ENCODE data around the gene NT5DC2. TPM values are rescaled to one million over a fixed set of nuclear protein-coding genes. Genes with fewer than 3 reads are reported as not detected.

Gene NT5DC2
- total RNA-seq, 1 experiment from 2014 or later = 212 TPM

GRCh38 chr3:52536112-52536368 is 2.4 kb upstream of the NT5DC2 start:
- peaks cover 32% of the 10 kb centered on the region for H3K4me1 Mint-ChIP-seq (ENCODE audit: low read depth, unreplicated experiment)
- peak overlapping the region; percentile 97 for H3K27ac Mint-ChIP-seq (ENCODE audit: unreplicated experiment)
- peak overlapping the region; percentile 98 for H3K4me3 Mint-ChIP-seq (ENCODE audit: unreplicated experiment)
- H3K4me1 ChIP-seq = peaks cover 28% of the 10 kb centered on the region; the same call in 1 of the 2 replicates
- no peaks in the 10 kb centered on the region for H3K27me3 Mint-ChIP-seq (ENCODE audit: insufficient read depth, unreplicated experiment)
- H3K27me3 ChIP-seq (replicated peaks; ENCODE audit: control insufficient read depth, insufficient read depth, low read length) = no peaks in the 10 kb centered on the region
- peaks cover 59% of the 10 kb centered on the region for H3K36me3 Mint-ChIP-seq (ENCODE audit: insufficient read depth, unreplicated experiment)
- intact Hi-C loops (cut with micrococcal nuclease; ENCODE audit: unreplicated experiment) = loop anchor here (1.0 to 10.0 kb wide), 4 partner anchors 17 to 509 kb away; partner anchors contain the start of genes GNL3, NISCH, PBRM1 and SFMBT1
- no peak overlapping the region for H3K4me3 ChIP-seq (ENCODE audit: low read depth, low read length)
- H3K36me3 ChIP-seq (ENCODE audit: control insufficient read depth, insufficient read depth, low read length) = no peaks in the 10 kb centered on the region
- no peak for DNase-seq
- CTCF ChIA-PET = interaction anchor here (0.6 to 0.9 kb wide), 3 partner anchors 18 to 146 kb away, joined by 3 to 4 read pairs (median 3); no protein-coding TSS in a partner anchor
- no peak for TF ChIP-seq CTCF (IDR thresholded peaks at IDR 0.05; ENCODE audit: insufficient read depth in 1 of 2, low read depth in 1 of 2, low read length in 1 of 2, severe bottlenecking in 1 of 2, unreplicated experiment in 1 of 2)
- H3K9me3 Mint-ChIP-seq (ENCODE audit: unreplicated experiment) = no peaks in the 10 kb centered on the region
- no TSS peak for BruUV-seq (replicated peaks)
- POLR2A ChIA-PET = interaction anchor here (0.5 to 1.3 kb wide), 11 partner anchors 9 to 951 kb away, joined by 3 to 12 read pairs (median 4); partner anchors contain the start of gene SFMBT1
- H3K9me3 ChIP-seq = no peaks in the 10 kb centered on the region

- Mint-ChIP-seq H3K4me3 (ENCODE audit: unreplicated experiment) (peak overlapping the region; percentile 98), H3K36me3 (ENCODE audit: insufficient read depth, unreplicated experiment) (peaks cover 54% of the 10 kb centered on the region), H3K9me3 (ENCODE audit: unreplicated experiment) (no peaks in the 10 kb centered on the region), H3K4me1 (ENCODE audit: low read depth, unreplicated experiment) (peaks cover 32% of the 10 kb centered on the region), H3K27me3 (ENCODE audit: insufficient read depth, unreplicated experiment) (no peaks in the 10 kb centered on the region), H3K27ac (ENCODE audit: unreplicated experiment) (peak overlapping the region; percentile 97)
- ChIA-PET CTCF (interaction anchor here (0.6 to 0.9 kb wide), 3 partner anchors 17 to 147 kb away, joined by 3 to 4 read pairs (median 3); no protein-coding TSS in a partner anchor), POLR2A (interaction anchor here (0.6 to 1.3 kb wide), 11 partner anchors 8 to 510 kb away, joined by 3 to 12 read pairs (median 4); partner anchors contain the start of genes SFMBT1 and TNNC1)
- no TSS peak for BruUV-seq (replicated peaks)
- Histone ChIP-seq H3K27me3 (replicated peaks; ENCODE audit: control insufficient read depth, insufficient read depth, low read length) (no peaks in the 10 kb centered on the region), H3K4me3 (ENCODE audit: low read depth, low read length) (peak overlapping the region; percentile 71; the same call in 1 of the 2 replicates), H3K36me3 (ENCODE audit: control insufficient read depth, insufficient read depth, low read length) (no peaks in the 10 kb centered on the region), H3K4me1 (peaks cover 28% of the 10 kb centered on the region; the same call in 1 of the 2 replicates), H3K9me3 (no peaks in the 10 kb centered on the region)
- intact Hi-C loops (cut with micrococcal nuclease; ENCODE audit: unreplicated experiment) = loop anchor here (1.0 to 10.0 kb wide), 4 partner anchors 16 to 509 kb away; partner anchors contain the start of genes GNL3, NISCH, PBRM1 and SFMBT1
- no peak for TF ChIP-seq CTCF (IDR thresholded peaks at IDR 0.05; ENCODE audit: insufficient read depth in 1 of 2, low read depth in 1 of 2, low read length in 1 of 2, severe bottlenecking in 1 of 2, unreplicated experiment in 1 of 2)
- DNase-seq = no peak
Measured at GRCh38 chr3:52535411-52536111, 1.9 kb upstream of the NT5DC2 start.

- peak; percentile 58 to 70 for DNase-seq
- H3K9me3 ChIP-seq = no peaks in the 10 kb centered on the region
- H3K27me3 Mint-ChIP-seq (ENCODE audit: insufficient read depth, unreplicated experiment) = no peaks in the 10 kb centered on the region
- POLR2A ChIA-PET = interaction anchor here (0.6 kb wide), 1 partner anchor 81 kb away, joined by 11 read pairs; the partner anchor contains the start of gene TNNC1
- peak overlapping the region; percentile 89 for H3K4me3 Mint-ChIP-seq (ENCODE audit: unreplicated experiment)
- no peaks in the 10 kb centered on the region for H3K9me3 Mint-ChIP-seq (ENCODE audit: unreplicated experiment)
- H3K27ac Mint-ChIP-seq (ENCODE audit: unreplicated experiment) = peak overlapping the region; percentile 77
- peaks cover 55% of the 10 kb centered on the region for H3K36me3 Mint-ChIP-seq (ENCODE audit: insufficient read depth, unreplicated experiment)
- CTCF ChIA-PET = no interaction called here
- intact Hi-C loops (cut with micrococcal nuclease; ENCODE audit: unreplicated experiment) = loop anchor here (10.0 kb wide), 3 partner anchors 80 to 510 kb away; partner anchors contain the start of genes GNL3, NISCH, PBRM1 and SFMBT1
- H3K36me3 ChIP-seq (ENCODE audit: control insufficient read depth, insufficient read depth, low read length) = no peaks in the 10 kb centered on the region
- H3K27me3 ChIP-seq (replicated peaks; ENCODE audit: control insufficient read depth, insufficient read depth, low read length) = no peaks in the 10 kb centered on the region
- H3K4me3 ChIP-seq (ENCODE audit: low read depth, low read length) = peak overlapping the region; percentile 71
- no peak for TF ChIP-seq CTCF (IDR thresholded peaks at IDR 0.05; ENCODE audit: insufficient read depth in 1 of 2, low read depth in 1 of 2, low read length in 1 of 2, severe bottlenecking in 1 of 2, unreplicated experiment in 1 of 2)
- peaks cover 28% of the 10 kb centered on the region; the same call in 1 of the 2 replicates for H3K4me1 ChIP-seq
- H3K4me1 Mint-ChIP-seq (ENCODE audit: low read depth, unreplicated experiment) = peaks cover 32% of the 10 kb centered on the region
- no TSS peak for BruUV-seq (replicated peaks)
Measured at GRCh38 chr3:52534281-52535183, 875 bp upstream of the NT5DC2 start.

All from Caco-2 (cell line).